HEK293 (cell line): ENCODE data around the gene TMEM259.

ENCODE experiments used
- BCL11B ChIP-seq: fragments of 450-650 bp; formaldehyde crosslinking; IDR thresholded peaks from 2 replicates; pipeline ENCODE4 v1.5.1; 2016; ENCODE audit warnings: low read depth, missing biosample characterization, missing genetic modification characterization
- CTCF ChIP-seq: fragments of 450-650 bp; formaldehyde crosslinking; IDR thresholded peaks from 2 replicates; pipeline ENCODE4 v1.5.1; 2016; ENCODE audit warnings: missing biosample characterization, missing genetic modification characterization
- GLIS1 ChIP-seq: fragments of 450-650 bp; formaldehyde crosslinking; IDR thresholded peaks from 2 replicates; pipeline ENCODE4 v1.5.1; 2016; ENCODE audit warnings: missing biosample characterization, missing genetic modification characterization
- HOXC10 ChIP-seq: sonication (generic); formaldehyde crosslinking; IDR thresholded peaks from 2 replicates; pipeline ENCODE4 v1.8.1; 2023; ENCODE audit warnings: mild to moderate bottlenecking, missing genetic modification reagents
- KLF1 ChIP-seq: fragments of 450-650 bp; formaldehyde crosslinking; IDR thresholded peaks from 2 replicates; pipeline ENCODE4 v1.5.1; 2016; ENCODE audit warnings: missing biosample characterization, missing genetic modification characterization
- KLF7 ChIP-seq: fragments of 450-650 bp; formaldehyde crosslinking; IDR thresholded peaks from 2 replicates; pipeline ENCODE4 v1.5.1; 2016; ENCODE audit warnings: missing biosample characterization, missing genetic modification characterization, borderline replicate concordance
- KLF8 ChIP-seq: fragments of 450-650 bp; formaldehyde crosslinking; IDR thresholded peaks from 2 replicates; pipeline ENCODE4 v1.5.1; 2016; ENCODE audit warnings: missing biosample characterization, missing genetic modification characterization
- PRDM10 ChIP-seq: fragments of 450-650 bp; formaldehyde crosslinking; IDR thresholded peaks from 2 replicates; pipeline ENCODE4 v1.5.1; 2016; ENCODE audit warnings: missing biosample characterization, missing genetic modification characterization
- REST ChIP-seq: fragments of 450-650 bp; formaldehyde crosslinking; IDR thresholded peaks from 2 replicates; pipeline ENCODE4 v1.5.1; 2016; ENCODE audit warnings: missing biosample characterization, missing genetic modification characterization
- WT1 ChIP-seq: fragments of 450-650 bp; formaldehyde crosslinking; IDR thresholded peaks from 2 replicates; pipeline ENCODE4 v1.5.1; 2016; ENCODE audit warnings: missing biosample characterization, missing genetic modification characterization
- ZBTB49 ChIP-seq: fragments of 450-650 bp; formaldehyde crosslinking; IDR thresholded peaks from 2 replicates; pipeline ENCODE4 v1.5.1; 2016; ENCODE audit warnings: missing biosample characterization, missing genetic modification characterization, low read depth
- ZFP37 ChIP-seq: fragments of 450-650 bp; formaldehyde crosslinking; IDR thresholded peaks from 2 replicates; pipeline ENCODE4 v1.5.1; 2016; ENCODE audit warnings: missing biosample characterization, missing genetic modification characterization
- ZNF146 ChIP-seq: fragments of 450-650 bp; formaldehyde crosslinking; IDR thresholded peaks from 2 replicates; pipeline ENCODE4 v1.5.1; 2016; ENCODE audit warnings: missing biosample characterization, missing genetic modification characterization
- ZNF175 ChIP-seq: fragments of 450-650 bp; formaldehyde crosslinking; IDR thresholded peaks from 2 replicates; pipeline ENCODE4 v1.5.1; 2016; ENCODE audit warnings: missing biosample characterization, missing genetic modification characterization
- ZNF18 ChIP-seq: fragments of 450-650 bp; formaldehyde crosslinking; IDR thresholded peaks from 2 replicates; pipeline ENCODE4 v1.5.1; 2016; ENCODE audit warnings: missing biosample characterization, missing genetic modification characterization
- ZNF202 ChIP-seq: fragments of 450-650 bp; formaldehyde crosslinking; IDR thresholded peaks from 2 replicates; pipeline ENCODE4 v1.5.1; 2016; ENCODE audit warnings: missing biosample characterization, missing genetic modification characterization, borderline replicate concordance
- ZNF211 ChIP-seq: fragments of 450-650 bp; formaldehyde crosslinking; IDR thresholded peaks from 2 replicates; pipeline ENCODE4 v1.5.1; 2016; ENCODE audit warnings: low read depth, missing biosample characterization, missing genetic modification characterization
- ZNF248 ChIP-seq: fragments of 450-650 bp; formaldehyde crosslinking; IDR thresholded peaks from 2 replicates; pipeline ENCODE4 v1.5.1; 2017; ENCODE audit warnings: missing biosample characterization, missing genetic modification characterization
- ZNF501 ChIP-seq: fragments of 450-650 bp; formaldehyde crosslinking; IDR thresholded peaks from 2 replicates; pipeline ENCODE4 v1.5.1; 2016; ENCODE audit warnings: missing biosample characterization, missing genetic modification characterization
- ZNF529 ChIP-seq: fragments of 450-650 bp; formaldehyde crosslinking; IDR thresholded peaks from 2 replicates; pipeline ENCODE4 v1.5.1; 2017; ENCODE audit warnings: missing genetic modification characterization, missing biosample characterization; ENCODE audit not compliant: insufficient replicate concordance
- ZNF530 ChIP-seq: fragments of 450-650 bp; formaldehyde crosslinking; IDR thresholded peaks from 2 replicates; pipeline ENCODE4 v1.5.1; 2016; ENCODE audit warnings: low read depth, missing biosample characterization, missing genetic modification characterization
- ZNF660 ChIP-seq: fragments of 450-650 bp; IDR thresholded peaks from 2 replicates; pipeline ENCODE4 v1.5.1; 2018; ENCODE audit warnings: missing biosample characterization, mild to moderate bottlenecking, missing genetic modification characterization
- ZNF76 ChIP-seq: fragments of 450-650 bp; formaldehyde crosslinking; IDR thresholded peaks from 2 replicates; pipeline ENCODE4; 2016; ENCODE audit warnings: low read depth, missing biosample characterization, missing genetic modification characterization, borderline replicate concordance
- ZNF776 ChIP-seq: fragments of 450-650 bp; formaldehyde crosslinking; IDR thresholded peaks from 2 replicates; pipeline ENCODE4 v1.5.0; 2017; ENCODE audit warnings: missing biosample characterization, missing genetic modification characterization, borderline replicate concordance
- ZNF777 ChIP-seq: fragments of 450-650 bp; formaldehyde crosslinking; IDR thresholded peaks from 2 replicates; pipeline ENCODE4 v1.5.1; 2017; ENCODE audit warnings: missing biosample characterization, missing genetic modification characterization, borderline replicate concordance
- ZSCAN18 ChIP-seq: fragments of 450-650 bp; formaldehyde crosslinking; IDR thresholded peaks from 2 replicates; pipeline ENCODE4 v1.5.1; 2016; ENCODE audit warnings: missing biosample characterization, missing genetic modification characterization

Gene TMEM259

GRCh38 chr19:1009981-1010538, 10.9 kb downstream of the TMEM259 start (continued):
- TF ChIP-seq ZNF76 (tag by site-specific recombination) (no peak), ZNF660 (tag by site-specific recombination) (no peak), ZNF501 (tag by site-specific recombination) (no peak), PRDM10 (tag by site-specific recombination) (no peak), ZNF146 (tag by site-specific recombination) (no peak), ZBTB49 (tag by site-specific recombination) (no peak), KLF1 (no peak), ZNF175 (no peak), HOXC10 (CRISPR knock-in tag) (no peak), CTCF (tag by site-specific recombination) (no peak), ZNF248 (tag by site-specific recombination) (no peak), BCL11B (tag by site-specific recombination) (peak; percentile 76; the same call in 1 of the 2 replicates), ZNF211 (tag by site-specific recombination) (no peak), KLF7 (tag by site-specific recombination) (no peak), ZNF777 (tag by site-specific recombination) (no peak), ZNF530 (tag by site-specific recombination) (no peak), ZNF202 (0 out of 2 replicates have a peak, but pooled peaks have one; percentile 76), ZNF529 (tag by site-specific recombination) (no peak), REST (tag by site-specific recombination) (no peak), ZNF18 (tag by site-specific recombination) (no peak), WT1 (no peak), ZSCAN18 (no peak), KLF8 (tag by site-specific recombination) (no peak; the same call in 1 of the 2 replicates), ZNF776 (tag by site-specific recombination) (no peak), ZFP37 (no peak), GLIS1 (tag by site-specific recombination) (peak; percentile 81)
